HG03565 (cell line): ENCODE results near the gene CACNA2D2.

ENCODE experiments used
- ATAC-seq: cut with Tn5 transposase; IDR thresholded peaks from one replicate; pipeline ENCODE4 v1.9.1; 2021; ENCODE audit warnings: mild to moderate bottlenecking, moderate library complexity; ENCODE audit not compliant: unreplicated experiment

Gene CACNA2D2

DNA sequence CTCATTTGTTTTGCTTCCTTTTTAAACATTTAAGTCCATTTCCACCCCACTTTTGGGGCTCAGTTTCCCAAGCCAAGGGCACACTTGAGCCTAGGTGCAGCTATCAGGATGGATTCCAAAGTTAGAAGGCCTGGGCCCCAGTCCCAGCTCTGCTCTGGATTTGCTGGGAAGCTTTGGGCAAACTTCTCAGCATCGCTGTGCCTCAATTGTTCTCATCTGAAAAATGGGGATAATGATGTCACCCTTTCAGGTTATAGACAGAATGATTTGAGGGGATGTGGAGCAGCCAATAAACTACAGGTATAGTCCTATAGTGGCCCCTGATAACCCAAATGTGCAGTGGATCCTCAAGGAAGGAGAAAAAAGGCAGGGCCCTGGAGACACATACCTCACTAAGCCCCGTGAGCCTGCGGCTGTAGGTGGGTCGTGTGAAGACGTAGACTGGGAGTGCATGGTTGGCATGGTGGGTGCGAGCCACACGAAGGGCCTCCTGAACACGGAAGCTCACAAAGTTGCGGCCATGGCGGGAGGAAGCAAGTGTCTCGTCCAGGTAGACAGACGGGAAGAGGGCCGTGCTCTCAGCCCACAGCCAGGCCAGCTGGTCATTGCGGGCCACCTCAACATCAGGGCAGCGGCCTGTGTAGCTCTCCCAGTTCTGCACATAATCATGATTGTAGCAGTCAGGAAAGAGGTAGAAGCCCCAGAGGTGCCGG, 184.1 kb downstream of the CACNA2D2 start:
- ATAC-seq, result no peak

DNA sequence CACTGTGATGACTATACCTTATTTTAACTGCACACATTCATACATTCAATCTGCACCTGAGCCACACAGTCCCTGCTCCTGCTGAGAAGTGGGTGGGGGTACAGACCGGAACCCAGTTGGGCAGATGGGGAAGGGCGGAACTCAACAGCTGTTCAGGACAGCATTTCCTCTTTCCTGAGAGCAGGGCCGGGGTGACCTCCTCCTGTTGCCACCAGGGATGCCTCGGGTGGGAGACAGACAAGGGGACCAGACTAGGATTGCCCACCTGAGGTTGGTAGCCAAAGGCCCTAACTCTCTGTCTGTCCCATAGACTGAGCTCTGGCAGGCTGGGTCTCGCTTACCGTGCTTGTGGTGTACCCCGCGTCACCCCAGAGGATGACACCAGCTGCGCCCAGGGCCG, 184.8 kb downstream of the CACNA2D2 start:
- no peak for ATAC-seq

GRCh38 chr3:50318163-50318562, 185.3 kb downstream of the CACNA2D2 start:
- ATAC-seq, result no peak

- no peak for ATAC-seq
These were observed 186.1 kb downstream of the CACNA2D2 start for GRCh38 chr3:50317300-50317699.

GRCh38 chr3:50316657-50317242, 186.7 kb downstream of the CACNA2D2 start:
- no peak for ATAC-seq

DNA sequence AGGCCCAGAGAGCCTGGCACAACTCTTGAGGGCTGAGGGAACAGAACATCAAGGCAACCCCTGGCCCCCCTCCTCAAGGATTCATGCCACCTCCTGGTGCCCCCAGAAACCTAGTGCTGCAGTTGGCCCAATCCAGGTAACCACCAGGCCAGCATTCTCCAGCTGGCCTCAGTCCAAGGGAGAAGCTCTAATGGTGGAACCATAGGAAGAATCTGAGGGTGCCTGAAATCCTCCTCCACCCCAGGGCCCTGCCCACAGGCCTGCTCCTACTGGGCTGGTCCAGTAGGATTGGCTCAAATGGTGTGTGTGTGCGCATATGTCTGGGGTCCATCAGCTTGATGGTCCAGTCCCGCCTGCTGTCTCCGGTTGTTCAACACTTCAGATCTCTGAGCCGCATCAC, 188.6 kb downstream of the CACNA2D2 start:
- ATAC-seq, result no peak

- no peak for ATAC-seq
These were observed 189.1 kb downstream of the CACNA2D2 start for GRCh38 chr3:50314342-50314741.
